Lower leg skin (tissue), 3 donors: ENCODE measurements around the gene TOP1.

Experiments used
- POLR2A ChIP-seq, 2 donors: fragments of 450-650 bp; IDR thresholded peaks; one replicate each; pipeline ENCODE4 v1.6.1; 2016 to 2017; ENCODE audit warnings: antibody characterized with exemption in 2 of 2, mild to moderate bottlenecking in 1 of 2, moderate library complexity in 1 of 2
- TF ChIP-seq, protein P1 (sequence below), 3 donors: fragments of 450-650 bp; IDR thresholded peaks; one replicate each; pipeline ENCODE4 v1.5.1; 2016; ENCODE audit warnings: antibody characterized with exemption in 3 of 3, mild to moderate bottlenecking in 3 of 3, moderate library complexity in 2 of 3

DNA sequence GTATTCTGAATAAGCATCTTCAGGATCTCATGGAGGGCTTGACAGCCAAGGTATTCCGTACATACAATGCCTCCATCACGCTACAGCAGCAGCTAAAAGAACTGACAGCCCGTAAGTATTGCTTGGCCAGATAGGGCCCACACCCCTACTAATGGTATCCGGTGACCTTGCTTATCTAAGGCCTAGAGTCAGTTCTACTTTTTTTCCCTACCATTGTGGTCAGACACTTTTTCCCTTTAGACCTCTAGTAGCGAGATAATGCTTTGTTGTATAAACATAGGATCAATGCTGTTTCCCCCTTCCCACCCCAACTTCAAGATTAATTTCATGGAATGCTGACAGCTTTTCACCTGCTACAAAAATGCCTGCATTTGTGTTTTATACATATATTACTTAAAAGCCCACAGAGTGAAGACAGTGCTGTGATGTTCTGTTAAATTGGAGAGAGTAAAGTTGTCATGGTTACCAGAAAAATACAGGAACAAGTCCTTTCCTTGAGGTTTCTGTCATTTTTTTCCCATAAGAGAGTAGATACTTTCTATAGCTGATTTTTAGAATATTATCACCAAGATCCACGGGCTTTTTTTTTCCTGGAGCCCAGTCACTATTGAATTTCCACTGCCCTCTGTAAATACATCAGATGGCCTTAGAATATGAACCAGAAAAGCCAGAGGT lies 87.8 kb downstream of the TOP1 start:
- TF ChIP-seq, protein P1, sequence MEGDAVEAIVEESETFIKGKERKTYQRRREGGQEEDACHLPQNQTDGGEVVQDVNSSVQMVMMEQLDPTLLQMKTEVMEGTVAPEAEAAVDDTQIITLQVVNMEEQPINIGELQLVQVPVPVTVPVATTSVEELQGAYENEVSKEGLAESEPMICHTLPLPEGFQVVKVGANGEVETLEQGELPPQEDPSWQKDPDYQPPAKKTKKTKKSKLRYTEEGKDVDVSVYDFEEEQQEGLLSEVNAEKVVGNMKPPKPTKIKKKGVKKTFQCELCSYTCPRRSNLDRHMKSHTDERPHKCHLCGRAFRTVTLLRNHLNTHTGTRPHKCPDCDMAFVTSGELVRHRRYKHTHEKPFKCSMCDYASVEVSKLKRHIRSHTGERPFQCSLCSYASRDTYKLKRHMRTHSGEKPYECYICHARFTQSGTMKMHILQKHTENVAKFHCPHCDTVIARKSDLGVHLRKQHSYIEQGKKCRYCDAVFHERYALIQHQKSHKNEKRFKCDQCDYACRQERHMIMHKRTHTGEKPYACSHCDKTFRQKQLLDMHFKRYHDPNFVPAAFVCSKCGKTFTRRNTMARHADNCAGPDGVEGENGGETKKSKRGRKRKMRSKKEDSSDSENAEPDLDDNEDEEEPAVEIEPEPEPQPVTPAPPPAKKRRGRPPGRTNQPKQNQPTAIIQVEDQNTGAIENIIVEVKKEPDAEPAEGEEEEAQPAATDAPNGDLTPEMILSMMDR (IDR thresholded peaks at IDR 0.05), result no peak
- no peak for TF ChIP-seq POLR2A (IDR thresholded peaks at IDR 0.05)
